H1 (cell line): Measurements from ENCODE around the gene C2CD2L. TPM values are rescaled to one million over a fixed set of nuclear protein-coding genes. Genes with fewer than 3 reads are reported as not detected.
A peak's percentile ranks its signal among the peaks of the same experiment; 100 is the strongest.

Experiments
- ATF3 ChIP-seq: IDR thresholded peaks from 2 replicates; pipeline ENCODE4 v1.6.1; 2011; ENCODE audit warnings: low read depth, mild to moderate bottlenecking, low read length; ENCODE audit not compliant: insufficient read depth
- CHD1 ChIP-seq: IDR thresholded peaks from 2 replicates; pipeline ENCODE4 v1.6.1; 2012; ENCODE audit warnings: low read depth, low read length, improper control_type of control experiment
- CHD7 ChIP-seq: fragments of 300-600 bp; sonication (generic); IDR thresholded peaks from 2 replicates; pipeline ENCODE4 v1.7.1; 2012; ENCODE audit warnings: low read length, moderate library complexity, mild to moderate bottlenecking, inconsistent platforms; ENCODE audit not compliant: insufficient replicate concordance
- EZH2 ChIP-seq: fragments of 200-600 bp; sonication (generic); IDR thresholded peaks from 2 replicates; pipeline ENCODE4 v1.7.1; 2012; ENCODE audit warnings: low read depth, mild to moderate bottlenecking, moderate library complexity, low read length, inconsistent platforms; ENCODE audit not compliant: severe bottlenecking
- JUND ChIP-seq: IDR thresholded peaks from 2 replicates; pipeline ENCODE4 v1.6.1; 2011; ENCODE audit warnings: mild to moderate bottlenecking, improper control_type of control experiment, low read length
- MAFK ChIP-seq: IDR thresholded peaks from 2 replicates; pipeline ENCODE4 v1.6.1; 2012; ENCODE audit warnings: low read depth, mild to moderate bottlenecking, improper control_type of control experiment, low read length
- NANOG ChIP-seq: IDR thresholded peaks from 2 replicates; pipeline ENCODE4 v1.6.1; 2011; ENCODE audit warnings: low read length, low read depth, mild to moderate bottlenecking, inconsistent platforms; ENCODE audit not compliant: insufficient read depth, poor library complexity, severe bottlenecking
- SP4 ChIP-seq: IDR thresholded peaks from 2 replicates; pipeline ENCODE4 v1.6.1; 2012; ENCODE audit warnings: low read length, inconsistent platforms
- SRF ChIP-seq: IDR thresholded peaks from 2 replicates; pipeline ENCODE4 v1.6.1; 2011; ENCODE audit warnings: mild to moderate bottlenecking, low read depth, low read length, moderate library complexity
- TAF1 ChIP-seq: IDR thresholded peaks from 2 replicates; pipeline ENCODE4 v1.6.1; 2011; ENCODE audit warnings: mild to moderate bottlenecking, low read depth, low read length
- ZNF274 ChIP-seq: IDR thresholded peaks from 2 replicates; pipeline ENCODE4 v1.7.0; 2012; ENCODE audit warnings: low read length, borderline replicate concordance; ENCODE audit errors: extremely low read depth
- polyA plus RNA-seq, 7 experiments: library from polyadenylated mRNA; depleted of rRNA in 3 of 7; stranded (reverse) in 5 of 7; unstranded in 2 of 7; fragments of >200 nt in 5 of 7; fragments of 200-250 nt in 2 of 7; gene quantifications; 1 replicate in 5 of 7; 2 replicates in 1 of 7; 4 replicates in 1 of 7; pipeline versions ENCODE4 v1.2.1 to v1.2.3, GENCODE V29; 2011 to 2013; ENCODE audit warnings: missing spikeins in 2 of 7, mixed read lengths in 2 of 7
- total RNA-seq: library from RNA; stranded (reverse); fragmentation: NEBNext Ultra II Directional; extraction: Animal tissue kit (Norgen Biotek cat#: 25700); gene quantifications from 2 replicates; pipeline ENCODE4 v1.2.1, GENCODE V29; 2021

C2CD2L gene
- total and polyA plus RNA-seq, 2 of the 8 experiments (the other 6 are each of a cell fraction or from before 2014, with no cell fraction given): 2.5 to 4.0 TPM

GRCh38 chr11:119101759-119102423, 5.3 kb upstream of the C2CD2L start, which contains the start of gene DPAGT1 (continued):
- TF ChIP-seq JUND (no peak), TAF1 (peak; percentile 81), MAFK (no peak), SP4 (peak; percentile 62), SRF (no peak), ATF3 (no peak), EZH2 (no peak), CHD7 (no peak), CHD1 (no peak), NANOG (no peak), ZNF274 (no peak)
